ENCODE measurements around the gene STK17B. TPM values are rescaled to one million over a fixed set of nuclear protein-coding genes. Genes with fewer than 3 reads are reported as not detected.

Gene STK17B
- total and polyA plus RNA-seq, 9 of the 15 experiments (the other 6 are each of a cell fraction or from before 2014, with no cell fraction given) = 2.3 to 17.7 (median 8.5) TPM

- ChIA-PET CTCF (ENCODE audit: low intra/inter-chr PET ratio) (interaction anchor here (0.6 to 1.9 kb wide), 4 partner anchors 54 to 322 kb away, joined by 3 to 11 read pairs (median 6); no protein-coding TSS in a partner anchor), POLR2A (no interaction called here)
- H3K4me1 ChIP-seq (replicated peaks in 1 of 2; ENCODE audit: control insufficient read depth in 2 of 2, insufficient read depth in 2 of 2, low read length in 2 of 2) = peaks cover 0 to 25% of the 10 kb centered on the region in 2 experiments; a peak in 3 of 5 replicates
- intact Hi-C loops (cut with micrococcal nuclease) (loop anchor here (1.0 to 5.0 kb wide), 8 partner anchors 39 to 336 kb away; partner anchors contain the start of gene STK17B), in situ Hi-C loops (cut with MboI) (loop anchor here (5.0 to 25.0 kb wide), 4 partner anchors 146 to 606 kb away; no protein-coding TSS in a partner anchor)
- no peaks in the 10 kb centered on the region for H3K27me3 ChIP-seq (ENCODE audit: control insufficient read depth in 2 of 2, insufficient read depth in 2 of 2, low read length in 2 of 2)
- ATAC-seq (peak; percentile 87), FAIRE-seq (peak; percentile 96), DNase-seq (ENCODE audit: extremely low read depth in 1 of 4, low spot score in 3 of 4) (peak; percentile 39 to 87 (median 46))
- 10% methylated on average over 7 of the region's 7 CpGs for WGBS (ENCODE audit: insufficient coverage, low coverage, missing lambda C conversion rate)
- H3K9me1 ChIP-seq (ENCODE audit: control insufficient read depth, insufficient read depth, low read length) = no peaks in the 10 kb centered on the region
- H3K4me3 ChIP-seq = no peak overlapping the region
- H3K27ac ChIP-seq (ENCODE audit: extremely low read depth, low read depth, low read length) = no peak overlapping the region
- H3K79me2 ChIP-seq (ENCODE audit: control insufficient read depth, insufficient read depth, low read length) = no peaks in the 10 kb centered on the region
- no peaks in the 10 kb centered on the region for H4K20me1 ChIP-seq (replicated peaks; ENCODE audit: control insufficient read depth, insufficient read depth, low read length)
- no TSS peak for BruUV-seq (replicated peaks)
- H2AFZ ChIP-seq (ENCODE audit: low read depth, low read length) = peak overlapping the region; percentile 86
- no peaks in the 10 kb centered on the region for H3K9me3 ChIP-seq (replicated peaks; ENCODE audit: control insufficient read depth, insufficient read depth, low read depth, low read length)
- H3K36me3 ChIP-seq (ENCODE audit: control insufficient read depth, insufficient read depth, low read length) = peaks cover 7% of the 10 kb centered on the region; the same call in 1 of the 3 replicates
- H3K4me2 ChIP-seq (ENCODE audit: insufficient read depth, low read length) = no peak overlapping the region
- H3K9ac ChIP-seq (ENCODE audit: insufficient read depth in 1 of 2, low read depth in 2 of 2, low read length in 2 of 2) = no peak overlapping the region; a peak in 1 of 4 replicates
- TF ChIP-seq MYNN (IDR thresholded peaks at IDR 0.05) = no peak
- no peak for TF ChIP-seq MYNN (CRISPR knock-in tag; IDR thresholded peaks at IDR 0.05)
- TF ChIP-seq RBM14 (IDR thresholded peaks at IDR 0.05; ENCODE audit: borderline replicate concordance, insufficient read depth, low read depth, low read length) = no peak
- TF ChIP-seq ZNF431 (CRISPR knock-in tag; IDR thresholded peaks at IDR 0.05) = no peak
- peak; percentile 91 to 93 for TF ChIP-seq RAD21 (CRISPR knock-in tag; conservative IDR thresholded peaks at IDR 0.05 in 1 of 2, IDR thresholded peaks at IDR 0.05 in 1 of 2)
- TF ChIP-seq ZNF609 (CRISPR knock-in tag; IDR thresholded peaks at IDR 0.05; ENCODE audit: borderline replicate concordance) = no peak
- no peak for TF ChIP-seq ATF4 (CRISPR knock-in tag; IDR thresholded peaks at IDR 0.05)
- TF ChIP-seq MCM7 (IDR thresholded peaks at IDR 0.05) = no peak
- no peak for TF ChIP-seq GABPB2 (CRISPR knock-in tag; conservative IDR thresholded peaks at IDR 0.05)
- TF ChIP-seq YBX1 (IDR thresholded peaks at IDR 0.05) = no peak
- TF ChIP-seq ZNF174 (CRISPR knock-in tag; IDR thresholded peaks at IDR 0.05) = no peak
- no peak for TF ChIP-seq SMARCA4 (IDR thresholded peaks at IDR 0.05)
- TF ChIP-seq CBFA2T2 (conservative IDR thresholded peaks at IDR 0.05) = no peak
- TF ChIP-seq MTA1 (IDR thresholded peaks at IDR 0.05; ENCODE audit: borderline replicate concordance) = no peak
These were observed 39.9 kb downstream of the STK17B start for GRCh38 chr2:196131384-196131937.
